ENCODE results near the gene ESYT3. TPM values are rescaled to one million over a fixed set of nuclear protein-coding genes. Genes with fewer than 3 reads are reported as not detected.

Gene ESYT3, protein sequence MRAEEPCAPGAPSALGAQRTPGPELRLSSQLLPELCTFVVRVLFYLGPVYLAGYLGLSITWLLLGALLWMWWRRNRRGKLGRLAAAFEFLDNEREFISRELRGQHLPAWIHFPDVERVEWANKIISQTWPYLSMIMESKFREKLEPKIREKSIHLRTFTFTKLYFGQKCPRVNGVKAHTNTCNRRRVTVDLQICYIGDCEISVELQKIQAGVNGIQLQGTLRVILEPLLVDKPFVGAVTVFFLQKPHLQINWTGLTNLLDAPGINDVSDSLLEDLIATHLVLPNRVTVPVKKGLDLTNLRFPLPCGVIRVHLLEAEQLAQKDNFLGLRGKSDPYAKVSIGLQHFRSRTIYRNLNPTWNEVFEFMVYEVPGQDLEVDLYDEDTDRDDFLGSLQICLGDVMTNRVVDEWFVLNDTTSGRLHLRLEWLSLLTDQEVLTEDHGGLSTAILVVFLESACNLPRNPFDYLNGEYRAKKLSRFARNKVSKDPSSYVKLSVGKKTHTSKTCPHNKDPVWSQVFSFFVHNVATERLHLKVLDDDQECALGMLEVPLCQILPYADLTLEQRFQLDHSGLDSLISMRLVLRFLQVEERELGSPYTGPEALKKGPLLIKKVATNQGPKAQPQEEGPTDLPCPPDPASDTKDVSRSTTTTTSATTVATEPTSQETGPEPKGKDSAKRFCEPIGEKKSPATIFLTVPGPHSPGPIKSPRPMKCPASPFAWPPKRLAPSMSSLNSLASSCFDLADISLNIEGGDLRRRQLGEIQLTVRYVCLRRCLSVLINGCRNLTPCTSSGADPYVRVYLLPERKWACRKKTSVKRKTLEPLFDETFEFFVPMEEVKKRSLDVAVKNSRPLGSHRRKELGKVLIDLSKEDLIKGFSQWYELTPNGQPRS
- total RNA-seq: 10 to 100 TPM in 1 of 3 donors, 1 to 10 TPM in 1, under 1 TPM in 1; 0.70 to 15.1 (median 1.0) TPM
- long read RNA-seq, donor 1, full-length matches to known transcripts: 3 of 18 reads
- long read RNA-seq, donor 1, partial matches to known transcripts: 6 of 18 reads
- long read RNA-seq, donor 1, other reads (novel, unspliced or antisense): 9 of 18 reads
- long read RNA-seq, donor 2: 0 reads

DNA sequence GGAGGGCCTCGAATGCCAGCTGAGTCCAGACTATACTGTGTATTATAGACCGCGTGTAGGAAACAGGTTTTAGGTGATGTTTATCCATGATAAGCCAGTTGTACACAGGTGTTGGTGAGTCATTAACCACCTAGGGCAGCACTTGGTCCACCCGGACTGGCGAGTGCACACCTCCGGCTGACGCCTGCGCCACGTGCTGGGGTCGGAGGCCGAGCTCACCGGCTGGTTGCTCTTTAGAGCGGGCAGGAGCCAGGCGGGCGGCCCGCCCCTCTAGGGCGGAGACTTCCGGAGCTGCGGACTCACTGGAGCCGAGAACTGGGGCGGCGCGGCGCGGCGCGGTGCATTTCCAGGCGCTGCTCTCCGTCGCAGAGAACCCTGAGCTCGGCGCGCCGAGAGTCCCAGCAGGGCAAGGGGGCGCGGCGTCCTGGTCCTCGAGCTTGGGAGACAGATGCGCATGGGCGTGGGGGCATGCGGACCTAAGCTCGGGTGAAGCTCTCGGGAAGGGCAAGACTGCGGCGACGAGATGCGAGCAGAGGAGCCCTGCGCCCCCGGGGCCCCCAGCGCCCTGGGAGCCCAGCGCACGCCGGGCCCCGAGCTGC lies at the start of gene ESYT3:
TSS of gene ESYT3 (plus strand) at position 341 of the 599 bp plus-strand sequence. CDS start at position 524, 183 bp downstream.
- Histone ChIP-seq H3K9me3 (no peaks in the 10 kb centered on the region), H3K36me3 (ENCODE audit: low read depth) (no peaks in the 10 kb centered on the region), H3K4me1 (ENCODE audit: low read depth) (peaks cover 15% of the 10 kb centered on the region), H3K4me3 (no peak within 1 kb of the TSS)
- TF ChIP-seq, protein P1, sequence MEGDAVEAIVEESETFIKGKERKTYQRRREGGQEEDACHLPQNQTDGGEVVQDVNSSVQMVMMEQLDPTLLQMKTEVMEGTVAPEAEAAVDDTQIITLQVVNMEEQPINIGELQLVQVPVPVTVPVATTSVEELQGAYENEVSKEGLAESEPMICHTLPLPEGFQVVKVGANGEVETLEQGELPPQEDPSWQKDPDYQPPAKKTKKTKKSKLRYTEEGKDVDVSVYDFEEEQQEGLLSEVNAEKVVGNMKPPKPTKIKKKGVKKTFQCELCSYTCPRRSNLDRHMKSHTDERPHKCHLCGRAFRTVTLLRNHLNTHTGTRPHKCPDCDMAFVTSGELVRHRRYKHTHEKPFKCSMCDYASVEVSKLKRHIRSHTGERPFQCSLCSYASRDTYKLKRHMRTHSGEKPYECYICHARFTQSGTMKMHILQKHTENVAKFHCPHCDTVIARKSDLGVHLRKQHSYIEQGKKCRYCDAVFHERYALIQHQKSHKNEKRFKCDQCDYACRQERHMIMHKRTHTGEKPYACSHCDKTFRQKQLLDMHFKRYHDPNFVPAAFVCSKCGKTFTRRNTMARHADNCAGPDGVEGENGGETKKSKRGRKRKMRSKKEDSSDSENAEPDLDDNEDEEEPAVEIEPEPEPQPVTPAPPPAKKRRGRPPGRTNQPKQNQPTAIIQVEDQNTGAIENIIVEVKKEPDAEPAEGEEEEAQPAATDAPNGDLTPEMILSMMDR (IDR thresholded peaks at IDR 0.05): no peak
- peak; percentile 91 for ATAC-seq
- peak; percentile 78 to 85 (median 80) for DNase-seq
- intact Hi-C loops (cut with DNase I, micrococcal nuclease): no loop called here

DNA sequence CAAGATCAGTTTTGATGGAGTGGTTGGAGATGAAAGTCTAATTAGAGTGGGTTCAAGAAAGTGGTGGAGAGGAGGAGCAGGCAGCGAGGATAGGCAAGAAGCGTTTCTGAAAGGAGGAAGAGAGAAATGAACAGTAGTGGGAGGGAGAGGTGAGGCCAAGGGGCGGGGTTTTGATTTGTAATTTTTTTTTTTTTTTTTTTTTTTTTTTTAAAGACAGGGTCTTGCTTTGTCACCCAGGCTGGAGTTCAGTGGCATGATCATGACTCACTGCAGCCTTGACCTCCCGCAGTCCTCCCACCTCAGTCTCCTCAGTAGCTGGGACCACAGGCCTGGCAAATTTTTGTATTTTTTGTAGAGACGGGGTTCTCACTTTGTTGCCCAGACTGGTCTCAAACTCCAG lies 49.4 kb upstream of the ESYT3 start:
- ATAC-seq (no peak), DNase-seq (no peak)
- Histone ChIP-seq H3K4me1 (ENCODE audit: low read depth) (no peaks in the 10 kb centered on the region), H3K9me3 (no peaks in the 10 kb centered on the region), H3K4me3 (no peak overlapping the region), H3K36me3 (ENCODE audit: low read depth) (no peaks in the 10 kb centered on the region)
- intact Hi-C loops (cut with DNase I, micrococcal nuclease): no loop called here
- TF ChIP-seq, protein P1 (IDR thresholded peaks at IDR 0.05): no peak

DNA sequence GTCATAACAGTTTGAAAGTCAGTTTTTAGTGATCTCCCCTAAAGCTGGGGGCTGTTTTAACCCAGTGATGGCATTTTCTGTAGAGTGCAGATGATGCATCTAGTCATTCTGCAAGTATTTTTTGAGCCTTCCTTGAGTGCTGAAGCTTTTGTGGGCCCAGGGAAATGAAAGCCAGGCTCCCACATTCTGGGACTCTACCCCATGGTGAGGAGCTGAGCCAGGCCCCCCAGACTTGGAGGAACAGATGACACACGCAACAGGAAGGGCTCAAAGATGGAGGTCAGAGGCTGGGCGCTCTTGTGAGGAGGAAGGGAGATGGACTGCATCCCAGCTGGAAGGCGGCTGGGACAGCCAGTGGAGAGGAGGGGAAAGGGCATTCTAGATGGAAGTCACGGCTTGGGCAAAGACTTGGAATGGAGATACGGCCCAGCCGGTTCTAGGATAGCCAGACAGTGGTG lies 45.2 kb upstream of the ESYT3 start:
- no peaks in the 10 kb centered on the region for H3K36me3 ChIP-seq (ENCODE audit: low read depth)
- ATAC-seq (no peak), DNase-seq (no peak)
- H3K4me3 ChIP-seq: no peak overlapping the region
- intact Hi-C loops (cut with DNase I, micrococcal nuclease): no loop called here
- H3K4me1 ChIP-seq (ENCODE audit: low read depth): no peaks in the 10 kb centered on the region
- TF ChIP-seq, protein P1 (IDR thresholded peaks at IDR 0.05): no peak
- no peaks in the 10 kb centered on the region for H3K9me3 ChIP-seq

DNA sequence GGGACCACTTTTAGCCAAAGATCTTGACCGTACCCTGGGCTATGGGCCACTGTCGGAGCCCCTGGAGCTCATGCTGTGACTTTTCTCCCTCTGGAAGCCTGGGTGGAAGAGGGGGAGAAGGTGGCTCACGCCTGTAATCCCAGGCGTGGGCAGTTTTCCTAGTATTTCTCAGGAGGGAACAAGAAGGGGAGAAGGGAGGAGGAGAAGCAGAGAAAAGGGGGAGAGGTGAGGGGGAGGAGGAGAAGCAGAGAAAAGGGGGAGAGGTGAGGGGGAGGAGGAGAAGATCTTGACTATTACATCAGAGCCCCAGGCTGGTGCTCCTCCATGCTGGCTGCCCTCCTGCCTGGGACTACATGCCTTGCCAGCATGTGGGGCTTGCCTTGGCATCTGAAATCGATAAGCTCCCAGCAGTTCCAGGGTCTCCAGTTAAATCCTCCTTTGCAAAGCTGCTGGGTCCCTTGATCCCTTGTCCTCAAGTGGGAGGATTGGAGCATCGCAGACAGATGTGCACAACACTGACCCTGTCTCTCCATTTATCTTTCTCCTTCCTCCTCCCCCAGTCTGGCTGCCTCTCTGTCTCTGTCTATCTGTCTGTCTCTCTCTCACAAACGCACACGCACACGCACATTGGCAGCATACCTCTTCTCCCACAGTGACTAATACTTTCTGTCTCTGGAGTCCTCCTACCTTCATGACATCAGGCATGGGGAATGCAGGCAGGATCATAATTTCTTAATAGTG lies 44.4 kb upstream of the ESYT3 start:
- intact Hi-C loops (cut with DNase I, micrococcal nuclease): no loop called here
- DNase-seq (no peak), ATAC-seq (no peak)
- Histone ChIP-seq H3K9me3 (no peaks in the 10 kb centered on the region), H3K36me3 (ENCODE audit: low read depth) (no peaks in the 10 kb centered on the region), H3K4me3 (no peak overlapping the region), H3K4me1 (ENCODE audit: low read depth) (no peaks in the 10 kb centered on the region)
- TF ChIP-seq, protein P1 (IDR thresholded peaks at IDR 0.05): no peak

DNA sequence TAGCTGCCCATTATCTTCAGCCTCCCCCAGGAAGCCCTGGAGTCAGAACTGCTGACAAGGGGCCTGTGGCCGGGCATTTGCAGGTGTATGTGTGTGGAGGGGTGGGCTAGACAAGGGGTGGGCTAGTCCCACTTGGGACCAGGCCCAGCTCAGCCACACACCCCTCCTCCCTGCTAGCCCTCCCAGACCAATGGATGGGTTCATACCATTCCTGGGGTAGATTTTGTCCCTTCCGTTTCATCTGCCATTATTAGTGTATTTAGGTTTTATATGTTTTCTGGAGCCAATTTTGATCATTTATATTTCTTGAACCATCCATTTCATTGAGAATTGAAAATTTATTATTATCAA lies 43.9 kb upstream of the ESYT3 start:
- Histone ChIP-seq H3K36me3 (ENCODE audit: low read depth) (no peaks in the 10 kb centered on the region), H3K4me3 (no peak overlapping the region), H3K9me3 (no peaks in the 10 kb centered on the region), H3K4me1 (ENCODE audit: low read depth) (no peaks in the 10 kb centered on the region)
- TF ChIP-seq, protein P1 (IDR thresholded peaks at IDR 0.05): no peak
- DNase-seq (no peak), ATAC-seq (no peak)
- intact Hi-C loops (cut with DNase I, micrococcal nuclease): no loop called here

Data from mucosa of descending colon (tissue), 3 donors.